Anterior cingulate cortex (tissue), 58 donors: ENCODE results near the gene SND1.
A peak's percentile ranks its signal among the peaks of the same experiment; 100 is the strongest.

Experiments used
- DNase-seq, 58 donors: peaks; one replicate each; lab custom pipeline; 2025; lab: John Stamatoyannopoulos, UW

Gene SND1

DNA sequence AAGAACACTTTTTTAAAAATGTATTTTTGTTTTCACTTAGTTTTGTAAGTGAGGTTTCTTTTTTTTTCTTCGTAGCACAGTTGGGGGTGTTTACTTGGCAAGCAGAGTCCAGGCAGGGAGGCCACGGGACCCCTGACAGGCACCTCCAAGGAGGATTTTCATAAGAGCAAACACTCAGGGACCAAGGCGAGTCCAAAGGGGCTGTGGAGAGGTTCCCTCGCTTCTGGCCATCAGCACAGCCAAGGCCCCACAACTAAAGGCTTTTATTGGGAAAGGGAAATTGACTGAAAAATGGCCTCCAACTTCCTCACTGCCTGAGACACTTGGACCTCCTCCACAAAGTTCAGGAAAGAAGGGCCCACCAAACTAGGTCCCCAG, 205.5 kb downstream of the SND1 start:
- no peak for DNase-seq

DNA sequence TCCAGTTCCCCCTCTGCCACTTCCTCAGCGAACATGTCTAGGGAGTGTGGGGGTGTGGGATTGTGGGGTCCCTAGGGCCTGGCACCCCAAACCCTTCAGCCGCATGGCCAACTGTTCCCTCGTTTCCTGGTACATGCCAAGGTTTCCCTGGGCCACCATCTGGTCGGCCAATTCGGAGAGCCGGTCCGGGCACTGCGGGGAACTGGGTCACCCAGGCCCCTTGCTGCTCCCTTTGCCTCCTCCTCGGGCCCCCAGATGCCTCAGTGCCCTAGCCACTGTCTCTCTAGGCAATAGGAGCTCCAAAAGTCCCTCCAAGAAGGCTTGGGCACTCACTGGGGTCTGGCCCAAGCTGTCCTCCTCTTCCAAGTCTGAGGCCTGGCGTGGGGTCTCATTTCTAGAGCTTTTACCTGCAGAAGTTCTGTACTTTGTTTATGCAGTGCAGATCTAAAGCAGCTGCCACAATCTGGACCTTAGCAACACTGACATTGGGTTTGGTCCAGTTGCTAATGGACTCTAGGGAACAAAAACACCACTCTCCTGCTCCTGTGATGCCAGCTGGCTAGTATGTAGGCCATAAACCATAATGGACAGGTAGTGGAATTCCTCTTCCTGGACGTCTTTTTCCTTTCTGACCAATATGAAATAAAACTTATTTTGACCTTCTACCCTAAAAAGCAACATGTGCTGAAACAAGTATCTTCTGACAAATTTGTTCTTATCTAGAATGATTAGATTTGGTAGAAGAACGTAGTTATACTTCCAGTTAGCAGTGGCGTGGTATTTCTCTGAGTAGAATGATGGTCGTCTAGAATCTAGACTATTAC, 206.3 kb downstream of the SND1 start:
- DNase-seq, result no peak

DNA sequence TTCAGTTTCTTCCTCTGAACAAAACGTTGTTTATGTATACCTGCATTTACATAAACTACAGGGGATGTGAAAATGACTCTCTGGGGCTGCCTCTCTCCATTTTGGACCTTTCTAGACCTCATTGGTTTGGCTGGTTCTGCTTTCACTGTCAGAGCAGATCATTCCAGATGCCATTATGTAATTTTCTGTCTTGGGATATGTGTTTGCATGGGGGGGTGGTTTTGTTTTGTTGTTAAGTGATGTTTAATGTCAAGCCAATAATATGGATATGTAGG, 206.9 kb downstream of the SND1 start:
- DNase-seq, result no peak

DNA sequence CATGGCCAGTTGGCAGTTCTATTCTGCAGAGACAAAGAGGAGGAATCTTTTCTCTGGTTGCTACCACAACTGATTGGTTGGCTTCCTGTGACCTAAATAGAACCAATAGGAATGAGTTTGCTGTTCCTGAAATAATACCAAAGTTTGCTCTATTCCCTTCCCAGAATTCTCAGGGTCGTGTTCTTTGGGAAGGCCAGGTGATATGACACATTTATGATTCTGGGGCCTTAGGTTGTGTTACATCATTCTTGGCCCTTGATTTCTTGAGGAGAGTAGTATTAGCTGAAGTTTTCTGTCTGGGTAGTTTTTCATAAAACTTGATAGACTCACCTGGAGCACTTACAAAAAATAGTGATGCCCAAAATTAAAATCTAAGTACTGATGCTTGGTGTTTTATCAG, 207.3 kb downstream of the SND1 start:
- no peak for DNase-seq

GRCh38 chr7:127862525-127862924, 210.5 kb downstream of the SND1 start:
- DNase-seq, result no peak

DNA sequence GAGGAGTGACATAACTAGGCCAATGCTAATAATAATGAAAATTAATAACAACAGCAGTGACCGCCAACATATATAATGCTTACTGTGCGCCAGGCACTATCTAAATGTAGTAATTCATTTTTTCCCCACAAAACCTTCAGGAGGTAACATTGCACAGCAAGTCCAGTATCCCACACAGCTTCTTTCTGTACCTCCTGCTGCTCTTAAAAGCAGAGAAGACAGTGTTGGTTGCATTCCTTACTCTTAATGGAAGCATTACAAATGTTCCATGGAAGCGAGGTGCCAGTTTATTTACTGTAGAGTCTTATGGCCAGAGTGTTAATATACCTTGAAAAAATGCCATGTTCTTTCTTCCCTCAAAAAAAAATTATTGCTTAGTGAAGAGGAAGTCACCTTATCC, 211.1 kb downstream of the SND1 start:
- DNase-seq, result no peak

GRCh38 chr7:127865466-127865865, 213.5 kb downstream of the SND1 start:
- no peak for DNase-seq

DNA sequence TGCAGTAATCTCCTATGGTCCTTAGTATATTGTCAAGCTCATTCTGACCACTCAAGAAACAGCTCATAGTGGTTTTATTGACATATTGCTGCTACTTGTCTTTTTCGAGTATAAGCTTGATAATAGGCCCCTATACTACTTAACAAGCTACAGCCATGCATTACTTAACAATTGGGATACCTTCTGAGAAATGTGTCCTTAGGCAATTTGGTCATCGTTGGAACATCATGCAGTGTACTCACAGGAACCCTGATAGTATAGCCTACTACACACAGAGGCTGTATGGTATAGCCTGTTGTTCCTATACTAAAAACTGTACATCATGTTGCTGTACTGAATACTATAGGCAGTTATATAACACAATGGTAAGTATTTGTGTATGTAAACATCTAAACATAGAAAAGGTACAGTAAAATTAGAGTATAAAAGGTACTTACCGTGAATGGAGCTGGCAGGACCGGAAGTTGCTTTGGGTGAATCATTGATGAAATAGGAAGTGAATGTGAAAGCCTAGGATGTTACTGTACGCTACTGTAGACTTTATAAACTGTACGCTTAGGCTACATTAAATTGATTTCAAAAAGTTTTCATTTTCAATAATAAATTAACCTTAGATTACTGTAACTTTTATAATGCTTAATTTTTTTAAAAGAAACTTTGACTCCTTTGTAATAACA, 218.4 kb downstream of the SND1 start:
- DNase-seq, result no peak

- no peak for DNase-seq
Measured at GRCh38 chr7:127871226-127871625, 219.2 kb downstream of the SND1 start.

DNA sequence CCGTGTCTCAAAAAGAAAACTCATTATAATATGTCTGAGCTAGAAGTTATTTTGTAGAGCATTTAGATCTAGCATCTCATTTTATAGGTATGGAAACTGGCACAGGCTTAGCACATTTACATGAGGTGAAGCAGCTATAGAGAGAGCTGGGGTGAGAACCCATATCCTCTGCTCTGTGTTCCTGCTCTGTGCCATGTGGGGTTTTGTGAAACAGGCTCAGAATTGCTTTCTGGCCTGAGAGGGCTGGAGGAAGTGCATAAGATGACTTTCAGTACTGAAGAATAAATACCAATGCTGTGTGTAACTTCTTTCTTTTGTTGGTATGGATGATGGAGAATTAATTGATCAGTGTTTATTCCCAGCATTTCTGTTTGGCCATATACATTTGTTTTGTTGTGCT, 220.1 kb downstream of the SND1 start:
- DNase-seq, result no peak

GRCh38 chr7:127873151-127873550, 221.2 kb downstream of the SND1 start:
- no peak for DNase-seq

GRCh38 chr7:127873715-127874636, 222.0 kb downstream of the SND1 start:
- no peak for DNase-seq

GRCh38 chr7:127874951-127875608, 223.1 kb downstream of the SND1 start:
- peak in 3 of 58 donors; percentile 4 to 11 (median 10) for DNase-seq

GRCh38 chr7:127876393-127876792, 224.4 kb downstream of the SND1 start:
- DNase-seq, result no peak

DNA sequence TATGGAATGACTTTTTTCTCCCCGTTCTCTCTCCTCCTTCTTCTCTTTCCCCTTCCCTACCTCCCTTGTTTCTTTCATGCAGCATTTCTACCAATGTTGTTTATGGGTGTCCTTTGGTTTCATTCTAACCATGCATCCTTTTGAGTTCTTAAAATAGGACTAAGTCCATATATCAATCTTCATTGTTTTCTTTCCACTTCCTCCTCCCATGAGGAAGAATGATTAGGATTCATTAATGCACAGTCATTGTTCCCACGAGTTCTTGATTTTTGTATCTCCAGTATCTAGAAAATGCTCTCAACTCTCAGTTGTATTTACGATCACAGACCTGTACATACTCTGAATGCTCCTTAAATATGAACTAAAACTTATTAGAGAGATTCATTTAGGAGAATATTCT, 226.0 kb downstream of the SND1 start:
- DNase-seq, result no peak

GRCh38 chr7:127878791-127879190, 226.8 kb downstream of the SND1 start:
- no peak for DNase-seq

DNA sequence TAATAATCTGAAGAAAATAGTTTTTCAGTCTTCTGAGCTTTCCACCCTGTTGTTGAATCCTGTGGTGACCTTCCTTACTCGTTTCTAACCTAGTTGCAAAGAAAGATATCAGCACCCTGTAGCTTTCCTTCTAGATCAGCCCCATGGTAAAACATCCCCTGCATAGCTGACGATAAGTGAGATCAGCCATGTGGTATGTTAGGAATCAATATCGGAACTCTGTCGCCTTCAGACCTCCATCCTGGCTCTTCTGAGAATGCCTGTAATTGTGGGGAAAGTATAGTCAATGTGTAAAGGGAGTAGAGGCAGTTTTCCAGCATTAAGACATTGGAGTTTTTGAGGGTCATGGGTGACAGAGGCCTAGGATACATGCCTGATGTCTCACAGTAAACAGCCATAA, 227.4 kb downstream of the SND1 start:
- no peak for DNase-seq

DNA sequence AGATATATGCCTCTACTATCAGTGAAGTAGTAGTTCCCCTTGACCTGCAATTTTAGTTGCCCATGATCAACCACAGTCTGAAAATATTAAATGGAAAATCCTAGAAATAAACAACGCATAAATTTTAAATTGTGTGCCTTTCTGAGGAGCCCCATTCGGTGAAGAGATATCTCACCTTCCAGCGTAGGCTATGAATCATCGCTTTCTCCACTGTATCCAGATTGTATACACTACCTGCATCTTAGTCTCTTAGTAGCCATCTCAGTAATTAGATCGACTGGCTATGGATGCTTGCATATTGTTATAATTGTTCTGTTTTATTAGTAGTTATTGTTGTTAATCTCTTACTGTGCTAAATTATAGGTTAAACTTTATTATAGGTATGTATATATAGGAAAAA, 227.9 kb downstream of the SND1 start:
- no peak for DNase-seq

GRCh38 chr7:127880454-127880853, 228.5 kb downstream of the SND1 start:
- DNase-seq, result no peak

DNA sequence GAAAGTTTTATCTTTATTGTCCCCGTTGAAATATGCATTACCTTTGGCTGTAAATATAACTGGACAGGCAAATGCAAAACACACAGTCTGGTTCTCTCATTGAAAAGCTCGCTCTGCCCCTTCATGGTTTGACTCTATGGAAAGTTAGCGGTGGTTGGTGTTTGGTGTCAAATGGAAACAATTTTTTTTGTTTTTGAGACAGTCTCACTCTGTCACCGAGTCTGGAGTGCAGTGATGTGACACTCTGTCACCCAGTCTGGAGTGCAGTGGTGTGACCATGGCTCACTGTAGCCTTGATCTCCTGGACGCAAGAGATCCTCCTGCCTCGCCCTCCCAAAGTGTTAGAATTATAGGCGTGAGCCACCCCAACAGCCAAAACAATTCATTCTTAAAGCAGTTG, 229.6 kb downstream of the SND1 start:
- no peak for DNase-seq
